Measurements from ENCODE around the gene VIPAS39. TPM values are rescaled to one million over a fixed set of nuclear protein-coding genes. Genes with fewer than 3 reads are reported as not detected.

The VIPAS39 gene
- total RNA-seq, 1 experiment from 2014 or later = 18.7 TPM

DNA sequence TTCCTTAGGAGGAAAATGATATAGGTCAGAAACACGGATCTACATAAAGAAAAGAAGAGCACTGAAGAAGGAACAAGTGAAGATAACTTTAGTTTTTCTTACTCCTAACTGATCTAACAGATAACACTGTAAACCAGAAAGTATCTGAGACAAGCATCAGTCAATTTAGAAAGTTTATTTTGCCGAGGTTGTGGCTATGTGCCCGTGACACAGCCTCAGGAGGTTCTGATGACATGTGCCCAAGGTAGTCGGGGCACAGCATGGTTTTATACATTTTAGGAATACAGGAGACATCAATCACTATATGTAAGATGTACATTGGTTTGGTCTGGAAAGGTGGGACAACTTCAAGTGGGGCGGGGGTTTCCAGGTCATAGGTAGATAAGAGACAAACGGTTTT lies 57.2 kb downstream of the VIPAS39 start:
- H3K4me3 Mint-ChIP-seq (ENCODE audit: unreplicated experiment) = no peak overlapping the region
- CTCF ChIA-PET = no interaction called here
- no peak for DNase-seq (ENCODE audit: unreplicated experiment)

DNA sequence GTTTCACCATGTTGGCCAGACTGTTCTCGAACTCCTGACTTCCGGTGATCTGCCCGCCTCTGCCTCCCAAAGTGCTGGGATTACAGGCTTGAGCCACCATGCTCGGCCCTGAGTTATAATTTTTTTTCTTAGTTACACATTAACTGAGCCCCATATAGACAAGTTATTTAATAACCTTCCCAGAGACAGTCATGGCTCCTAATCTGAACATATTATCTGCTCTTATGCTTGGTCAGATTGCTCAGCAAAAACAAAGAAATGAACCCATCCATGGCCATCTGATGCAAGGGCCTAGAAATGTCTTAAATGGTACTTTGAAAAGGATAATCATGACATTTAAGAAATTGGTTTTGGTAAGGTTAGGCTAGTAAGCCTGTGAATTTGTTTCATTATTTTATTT lies 67.2 kb downstream of the VIPAS39 start:
- no peak overlapping the region for H3K4me3 Mint-ChIP-seq (ENCODE audit: unreplicated experiment)
- intact Hi-C loops (cut with micrococcal nuclease) = no loop called here
- H3K27me3 Mint-ChIP-seq (ENCODE audit: insufficient read depth, unreplicated experiment) = no peaks in the 10 kb centered on the region
- POLR2A ChIA-PET = no interaction called here
- CTCF ChIA-PET = interaction anchor here (0.6 kb wide), 1 partner anchor 222 kb away, joined by 3 read pairs; no protein-coding TSS in a partner anchor
- H3K4me1 Mint-ChIP-seq (ENCODE audit: insufficient read depth, unreplicated experiment) = no peaks in the 10 kb centered on the region
- peaks cover 15% of the 10 kb centered on the region for H3K36me3 Mint-ChIP-seq (ENCODE audit: insufficient read depth, unreplicated experiment)
- TF ChIP-seq, protein P1, sequence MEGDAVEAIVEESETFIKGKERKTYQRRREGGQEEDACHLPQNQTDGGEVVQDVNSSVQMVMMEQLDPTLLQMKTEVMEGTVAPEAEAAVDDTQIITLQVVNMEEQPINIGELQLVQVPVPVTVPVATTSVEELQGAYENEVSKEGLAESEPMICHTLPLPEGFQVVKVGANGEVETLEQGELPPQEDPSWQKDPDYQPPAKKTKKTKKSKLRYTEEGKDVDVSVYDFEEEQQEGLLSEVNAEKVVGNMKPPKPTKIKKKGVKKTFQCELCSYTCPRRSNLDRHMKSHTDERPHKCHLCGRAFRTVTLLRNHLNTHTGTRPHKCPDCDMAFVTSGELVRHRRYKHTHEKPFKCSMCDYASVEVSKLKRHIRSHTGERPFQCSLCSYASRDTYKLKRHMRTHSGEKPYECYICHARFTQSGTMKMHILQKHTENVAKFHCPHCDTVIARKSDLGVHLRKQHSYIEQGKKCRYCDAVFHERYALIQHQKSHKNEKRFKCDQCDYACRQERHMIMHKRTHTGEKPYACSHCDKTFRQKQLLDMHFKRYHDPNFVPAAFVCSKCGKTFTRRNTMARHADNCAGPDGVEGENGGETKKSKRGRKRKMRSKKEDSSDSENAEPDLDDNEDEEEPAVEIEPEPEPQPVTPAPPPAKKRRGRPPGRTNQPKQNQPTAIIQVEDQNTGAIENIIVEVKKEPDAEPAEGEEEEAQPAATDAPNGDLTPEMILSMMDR (IDR thresholded peaks at IDR 0.05; ENCODE audit: unreplicated experiment) = no peak
- no peak for DNase-seq (ENCODE audit: unreplicated experiment)
- no TSS peak for BruUV-seq (replicated peaks)
- H3K27ac Mint-ChIP-seq (ENCODE audit: low read depth, unreplicated experiment) = no peak overlapping the region
- H3K9me3 Mint-ChIP-seq (ENCODE audit: unreplicated experiment) = no peaks in the 10 kb centered on the region

More for the DNA sequence above, 57.2 kb downstream of the VIPAS39 start:
- POLR2A ChIA-PET = no interaction called here
- BruUV-seq (replicated peaks) = no TSS peak
- TF ChIP-seq, protein P1 (IDR thresholded peaks at IDR 0.05; ENCODE audit: unreplicated experiment) = no peak
- H3K4me1 Mint-ChIP-seq (ENCODE audit: insufficient read depth, unreplicated experiment) = no peaks in the 10 kb centered on the region
- peaks cover 5% of the 10 kb centered on the region for H3K36me3 Mint-ChIP-seq (ENCODE audit: insufficient read depth, unreplicated experiment)
- H3K9me3 Mint-ChIP-seq (ENCODE audit: unreplicated experiment) = no peaks in the 10 kb centered on the region
- intact Hi-C loops (cut with micrococcal nuclease) = no loop called here
- no peaks in the 10 kb centered on the region for H3K27me3 Mint-ChIP-seq (ENCODE audit: insufficient read depth, unreplicated experiment)
- no peak overlapping the region for H3K27ac Mint-ChIP-seq (ENCODE audit: low read depth, unreplicated experiment)

DNA sequence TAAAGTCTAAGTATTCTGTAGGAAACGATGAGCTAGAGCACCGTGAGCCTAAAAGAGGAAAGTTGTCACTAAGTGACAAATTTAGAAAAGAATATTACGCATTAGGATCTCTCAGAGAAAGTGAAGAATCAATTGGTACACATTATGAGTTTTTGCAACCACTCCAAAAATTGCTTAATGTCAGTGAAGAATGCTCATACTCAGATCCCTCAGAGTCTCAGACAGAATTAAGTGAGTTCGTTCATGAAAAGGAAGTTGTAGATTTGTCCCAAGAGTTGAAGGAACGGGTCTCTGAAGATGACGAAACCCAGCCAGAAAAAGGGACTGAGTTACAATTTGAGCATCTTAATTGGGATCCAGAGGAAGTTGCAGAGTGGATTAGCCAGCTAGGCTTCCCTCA lies 78.7 kb downstream of the VIPAS39 start:
- H3K4me3 Mint-ChIP-seq (ENCODE audit: unreplicated experiment) = no peak overlapping the region
- H3K4me1 Mint-ChIP-seq (ENCODE audit: insufficient read depth, unreplicated experiment) = peaks cover 12% of the 10 kb centered on the region
- no TSS peak for BruUV-seq (replicated peaks)
- no peaks in the 10 kb centered on the region for H3K9me3 Mint-ChIP-seq (ENCODE audit: unreplicated experiment)
- ChIA-PET CTCF (interaction anchor here (0.9 kb wide), 1 partner anchor 21 kb away, joined by 3 read pairs; no protein-coding TSS in a partner anchor), POLR2A (interaction anchor here (0.6 kb wide), 1 partner anchor 135 kb away, joined by 4 read pairs; no protein-coding TSS in a partner anchor)
- H3K27ac Mint-ChIP-seq (ENCODE audit: low read depth, unreplicated experiment) = no peak overlapping the region
- intact Hi-C loops (cut with micrococcal nuclease) = no loop called here
- DNase-seq (ENCODE audit: unreplicated experiment) = no peak
- H3K36me3 Mint-ChIP-seq (ENCODE audit: insufficient read depth, unreplicated experiment) = no peaks in the 10 kb centered on the region
- TF ChIP-seq, protein P1 (IDR thresholded peaks at IDR 0.05; ENCODE audit: unreplicated experiment) = no peak
- H3K27me3 Mint-ChIP-seq (ENCODE audit: insufficient read depth, unreplicated experiment) = no peaks in the 10 kb centered on the region

DNA sequence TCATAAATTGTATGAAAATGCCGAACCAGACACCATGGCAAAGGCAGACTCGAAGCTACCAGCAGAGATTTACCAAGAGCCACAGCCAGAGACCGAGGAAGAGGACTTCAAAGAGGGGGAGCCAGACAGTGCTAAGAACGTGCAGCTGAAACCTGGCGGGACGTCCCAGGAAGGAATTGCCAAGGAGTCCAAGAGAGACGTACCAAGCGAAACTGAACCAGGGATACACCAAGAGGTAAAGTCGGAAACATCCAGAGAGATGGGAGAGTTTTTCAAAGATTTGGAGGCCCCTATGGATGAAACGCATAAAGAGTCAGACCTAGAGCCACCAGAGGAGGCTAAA lies 79.9 kb downstream of the VIPAS39 start:
- Mint-ChIP-seq H3K9me3 (ENCODE audit: unreplicated experiment) (no peaks in the 10 kb centered on the region), H3K4me3 (ENCODE audit: unreplicated experiment) (no peak overlapping the region), H3K27me3 (ENCODE audit: insufficient read depth, unreplicated experiment) (no peaks in the 10 kb centered on the region), H3K36me3 (ENCODE audit: insufficient read depth, unreplicated experiment) (no peaks in the 10 kb centered on the region), H3K4me1 (ENCODE audit: insufficient read depth, unreplicated experiment) (peaks cover 12% of the 10 kb centered on the region), H3K27ac (ENCODE audit: low read depth, unreplicated experiment) (no peak overlapping the region)
- CTCF ChIA-PET = interaction anchor here (0.6 to 1.3 kb wide), 4 partner anchors 11 to 1722 kb away, joined by 3 to 8 read pairs (median 4); no protein-coding TSS in a partner anchor
- BruUV-seq (replicated peaks) = no TSS peak
- POLR2A ChIA-PET = interaction anchor here (0.6 to 3.0 kb wide), 20 partner anchors 8 to 565 kb away, joined by 3 to 15 read pairs (median 4); partner anchors contain the start of genes ANGEL1, GSTZ1, POMT2 and TMEM63C
- no peak for DNase-seq (ENCODE audit: unreplicated experiment)
- intact Hi-C loops (cut with micrococcal nuclease) = no loop called here
- TF ChIP-seq, protein P1 (IDR thresholded peaks at IDR 0.05; ENCODE audit: unreplicated experiment) = no peak

Data from MCF 10A (cell line).